Peyer's patch (tissue), 4 donors: ENCODE measurements around the gene CACNA2D2.

ENCODE experiments used
- POLR2A ChIP-seq, 2 donors: fragments of 450-650 bp; IDR thresholded peaks; one replicate each; pipeline ENCODE4 v1.5.1; 2017; ENCODE audit warnings: antibody characterized with exemption in 2 of 2, mild to moderate bottlenecking in 2 of 2, moderate library complexity in 2 of 2
- TF ChIP-seq, protein P1 (sequence below), 6 experiments: fragments of 450-650 bp in 4 of 6; fragments of 200-600 bp in 2 of 6; sonication (generic) in 1 of 6; IDR thresholded peaks; one replicate each; pipeline ENCODE4 v1.5.1; 2017 to 2019; ENCODE audit warnings: antibody characterized with exemption in 6 of 6, mild to moderate bottlenecking in 3 of 6, moderate library complexity in 1 of 6

GRCh38 chr3:50510325-50510724 lies 6.9 kb upstream of the CACNA2D2 start:
- TF ChIP-seq, protein P1, sequence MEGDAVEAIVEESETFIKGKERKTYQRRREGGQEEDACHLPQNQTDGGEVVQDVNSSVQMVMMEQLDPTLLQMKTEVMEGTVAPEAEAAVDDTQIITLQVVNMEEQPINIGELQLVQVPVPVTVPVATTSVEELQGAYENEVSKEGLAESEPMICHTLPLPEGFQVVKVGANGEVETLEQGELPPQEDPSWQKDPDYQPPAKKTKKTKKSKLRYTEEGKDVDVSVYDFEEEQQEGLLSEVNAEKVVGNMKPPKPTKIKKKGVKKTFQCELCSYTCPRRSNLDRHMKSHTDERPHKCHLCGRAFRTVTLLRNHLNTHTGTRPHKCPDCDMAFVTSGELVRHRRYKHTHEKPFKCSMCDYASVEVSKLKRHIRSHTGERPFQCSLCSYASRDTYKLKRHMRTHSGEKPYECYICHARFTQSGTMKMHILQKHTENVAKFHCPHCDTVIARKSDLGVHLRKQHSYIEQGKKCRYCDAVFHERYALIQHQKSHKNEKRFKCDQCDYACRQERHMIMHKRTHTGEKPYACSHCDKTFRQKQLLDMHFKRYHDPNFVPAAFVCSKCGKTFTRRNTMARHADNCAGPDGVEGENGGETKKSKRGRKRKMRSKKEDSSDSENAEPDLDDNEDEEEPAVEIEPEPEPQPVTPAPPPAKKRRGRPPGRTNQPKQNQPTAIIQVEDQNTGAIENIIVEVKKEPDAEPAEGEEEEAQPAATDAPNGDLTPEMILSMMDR (IDR thresholded peaks at IDR 0.05): no peak
- TF ChIP-seq POLR2A (IDR thresholded peaks at IDR 0.05): no peak
